HG02852 (cell line): ENCODE measurements around the gene WFDC9.
"Not testable (repeated sequence)": the region's sequence is repeated elsewhere in the genome, so short reads cannot be mapped to it uniquely, and the experiment has no call there.

ENCODE experiments used
- ATAC-seq: cut with Tn5 transposase; IDR thresholded peaks from one replicate; pipeline ENCODE4 v1.9.1; 2021; ENCODE audit warnings: mild to moderate bottlenecking, moderate library complexity; ENCODE audit not compliant: unreplicated experiment

The WFDC9 gene

GRCh38 chr20:45593498-45593897 is 37.6 kb downstream of the WFDC9 start:
- no peak for ATAC-seq

- ATAC-seq, result no peak
Measured at GRCh38 chr20:45592574-45593189, 38.4 kb downstream of the WFDC9 start.

- no peak for ATAC-seq
Measured at GRCh38 chr20:45589725-45590124, 41.4 kb downstream of the WFDC9 start.

- ATAC-seq, result no peak
Measured at GRCh38 chr20:45588800-45589199, 42.3 kb downstream of the WFDC9 start.

- not testable (repeated sequence) for ATAC-seq
Measured at GRCh38 chr20:45585986-45586385, 45.1 kb downstream of the WFDC9 start.

GRCh38 chr20:45584294-45584693 is 46.8 kb downstream of the WFDC9 start:
- not testable (repeated sequence) for ATAC-seq

GRCh38 chr20:45583502-45583901 is 47.6 kb downstream of the WFDC9 start:
- no peak for ATAC-seq

GRCh38 chr20:45581702-45582101 is 49.4 kb downstream of the WFDC9 start:
- ATAC-seq, result no peak

GRCh38 chr20:45579184-45579583 is 51.9 kb downstream of the WFDC9 start, which contains the start of gene WFDC8:
WFDC8 (minus strand) TSS chr20:45579284; CDS start chr20:45579247, 37 bp downstream.
- no peak for ATAC-seq

GRCh38 chr20:45578231-45578630 is 52.9 kb downstream of the WFDC9 start:
- no peak for ATAC-seq

GRCh38 chr20:45576995-45577394 is 54.1 kb downstream of the WFDC9 start:
- no peak for ATAC-seq

- ATAC-seq, result no peak
Measured at GRCh38 chr20:45575931-45576330, 55.2 kb downstream of the WFDC9 start.

- ATAC-seq, result not testable (repeated sequence)
Measured at GRCh38 chr20:45569650-45570049, 61.4 kb downstream of the WFDC9 start.

- no peak for ATAC-seq
Measured at GRCh38 chr20:45564760-45565276, 66.3 kb downstream of the WFDC9 start.
